KMS-11 (cell line): Measurements from ENCODE around the gene PPM1G.
"Not testable (repeated sequence)": the region's sequence is repeated elsewhere in the genome, so short reads cannot be mapped to it uniquely, and the experiment has no call there.

Experiments used
- H2AFZ ChIP-seq: fragments of 200-600 bp; sonication (generic); 2 replicates; pipeline ENCODE4 v1.6.1; 2016; ENCODE audit warnings: antibody characterized with exemption, mixed run types, low read depth
- H3K27ac ChIP-seq: fragments of 200-600 bp; sonication (generic); 2 replicates; pipeline ENCODE4 v1.6.1; 2016; ENCODE audit warnings: mild to moderate bottlenecking, mixed run types
- H3K27me3 ChIP-seq: fragments of 200-600 bp; sonication (generic); 2 replicates; pipeline ENCODE4 v1.6.1; 2017; ENCODE audit warnings: mild to moderate bottlenecking, low read depth, mixed run types, moderate library complexity; ENCODE audit not compliant: insufficient read depth
- H3K36me3 ChIP-seq: fragments of 200-600 bp; sonication (generic); 2 replicates; pipeline ENCODE4 v1.6.1; 2017; ENCODE audit warnings: mild to moderate bottlenecking, mixed run types; ENCODE audit not compliant: insufficient read depth
- H3K4me1 ChIP-seq: fragments of 200-600 bp; sonication (generic); 2 replicates; pipeline ENCODE4 v1.6.1; 2016; ENCODE audit warnings: mild to moderate bottlenecking, low read depth, mixed run types; ENCODE audit not compliant: poor library complexity, severe bottlenecking
- H3K4me2 ChIP-seq: fragments of 200-600 bp; sonication (generic); 2 replicates; pipeline ENCODE4 v1.7.0; 2016; ENCODE audit warnings: mild to moderate bottlenecking, mixed run types
- H3K4me3 ChIP-seq: fragments of 200-600 bp; sonication (generic); IDR thresholded peaks from 2 replicates; pipeline ENCODE4 v1.6.1; 2017; ENCODE audit warnings: low read depth, low read length, mixed read lengths; ENCODE audit not compliant: insufficient read depth
- H3K79me2 ChIP-seq: fragments of 200-600 bp; sonication (generic); 2 replicates; pipeline ENCODE4 v1.6.1; 2016; ENCODE audit warnings: low read depth, mixed run types; ENCODE audit not compliant: insufficient read depth
- H3K9ac ChIP-seq: fragments of 200-600 bp; sonication (generic); 2 replicates; pipeline ENCODE4 v1.6.1; 2016; ENCODE audit warnings: mild to moderate bottlenecking, mixed run types
- H4K20me1 ChIP-seq: fragments of 200-600 bp; sonication (generic); 2 replicates; pipeline ENCODE4 v1.6.1; 2016; ENCODE audit warnings: mild to moderate bottlenecking, mixed run types; ENCODE audit not compliant: insufficient read depth
- CTCF ChIP-seq: fragments of 200-600 bp; sonication (generic); conservative IDR thresholded peaks from 2 replicates; pipeline ENCODE4 v1.6.1; 2017; ENCODE audit warnings: low read depth, mild to moderate bottlenecking, antibody characterized with exemption, low read length, moderate library complexity, mixed read lengths

Gene PPM1G

GRCh38 chr2:27428978-27429541 is 19.7 kb upstream of the PPM1G start:
- Histone ChIP-seq H3K79me2 (peaks cover 30% of the 10 kb centered on the region), H2AFZ (peak overlapping the region; percentile 87; the same call in 1 of the 2 replicates), H3K27me3 (no peaks in the 10 kb centered on the region), H3K4me2 (peak overlapping the region; percentile 91), H3K4me3 (peak overlapping the region; percentile 38), H3K27ac (peak overlapping the region; percentile 74), H3K36me3 (no peaks in the 10 kb centered on the region), H3K4me1 (peaks cover 29% of the 10 kb centered on the region), H3K9ac (peak overlapping the region; percentile 78; the same call in 1 of the 2 replicates), H4K20me1 (no peaks in the 10 kb centered on the region)
- no peak for TF ChIP-seq CTCF

GRCh38 chr2:27428213-27428977 is 19.0 kb upstream of the PPM1G start, which contains the start of gene NRBP1:
NRBP1 (plus strand) TSS chr2:27428631; CDS start chr2:27433274, 4,643 bp downstream.
- Histone ChIP-seq H4K20me1 (no peaks in the 10 kb centered on the region), H3K9ac (peak within 1 kb of the TSS; percentile 78), H3K36me3 (no peaks in the 10 kb centered on the region), H3K4me3 (peak within 1 kb of the TSS; percentile 38), H3K27ac (peak within 1 kb of the TSS; percentile 74), H3K79me2 (peaks cover 30% of the 10 kb centered on the region), H3K4me2 (peak within 1 kb of the TSS; percentile 93), H3K27me3 (no peaks in the 10 kb centered on the region), H2AFZ (peak within 1 kb of the TSS; percentile 87), H3K4me1 (peaks cover 29% of the 10 kb centered on the region)
- TF ChIP-seq CTCF: no peak

GRCh38 chr2:27427863-27428212 is 18.4 kb upstream of the PPM1G start:
- Histone ChIP-seq H3K27ac (peak overlapping the region; percentile 74), H3K4me1 (peaks cover 29% of the 10 kb centered on the region), H3K9ac (peak overlapping the region; percentile 78; the same call in 1 of the 2 replicates), H3K4me2 (peak overlapping the region; percentile 93), H2AFZ (peak overlapping the region; percentile 87), H4K20me1 (no peaks in the 10 kb centered on the region), H3K4me3 (no peak overlapping the region), H3K27me3 (no peaks in the 10 kb centered on the region), H3K79me2 (peaks cover 30% of the 10 kb centered on the region), H3K36me3 (no peaks in the 10 kb centered on the region)
- no peak for TF ChIP-seq CTCF

- not testable (repeated sequence) for H4K20me1 ChIP-seq, H3K4me2 ChIP-seq, H2AFZ ChIP-seq, H3K4me1 ChIP-seq, H3K36me3 ChIP-seq, H3K79me2 ChIP-seq, H3K27me3 ChIP-seq, H3K4me3 ChIP-seq, H3K9ac ChIP-seq, H3K27ac ChIP-seq
These were observed 15.6 kb upstream of the PPM1G start for GRCh38 chr2:27425039-27425438.

- Histone ChIP-seq H2AFZ (no peak overlapping the region), H3K79me2 (no peaks in the 10 kb centered on the region), H3K4me3 (no peak overlapping the region), H4K20me1 (no peaks in the 10 kb centered on the region), H3K4me1 (peaks cover 6% of the 10 kb centered on the region), H3K27me3 (no peaks in the 10 kb centered on the region), H3K36me3 (no peaks in the 10 kb centered on the region), H3K4me2 (no peak overlapping the region), H3K9ac (no peak overlapping the region), H3K27ac (no peak overlapping the region)
- TF ChIP-seq CTCF: no peak
These were observed 13.6 kb upstream of the PPM1G start for GRCh38 chr2:27422958-27423357.
